Neural cell (in vitro differentiated cells): ENCODE results near the gene CHMP1A. TPM values are rescaled to one million over a fixed set of nuclear protein-coding genes. Genes with fewer than 3 reads are reported as not detected.

Experiments
- H2AFZ ChIP-seq: fragments of 200-600, 300-800 bp; sonication (generic), shearing (Covaris generic); 2 replicates; pipeline ENCODE4 v1.6.0; 2014; ENCODE audit warnings: low read depth, mild to moderate bottlenecking, antibody characterized with exemption, low read length, moderate library complexity
- H3F3A ChIP-seq: fragments of 200-600 bp; shearing (Covaris generic); 2 replicates; pipeline ENCODE4 v1.6.1; 2016; ENCODE audit warnings: mild to moderate bottlenecking, moderate library complexity, mixed read lengths, antibody characterized with exemption, low read length; ENCODE audit not compliant: insufficient read depth, poor library complexity, severe bottlenecking
- H3K27ac ChIP-seq: fragments of 200-600, 300-800 bp; sonication (generic), shearing (Covaris generic); 2 replicates; pipeline ENCODE4 v1.5.1; 2014; ENCODE audit warnings: mild to moderate bottlenecking, low read length, moderate library complexity
- H3K27me3 ChIP-seq: fragments of 300-800, 200-600 bp; sonication (generic), shearing (Covaris generic); 2 replicates; pipeline ENCODE4 v1.6.0; 2014; ENCODE audit warnings: mild to moderate bottlenecking, low read depth, low read length, moderate library complexity; ENCODE audit not compliant: insufficient read depth
- H3K36me3 ChIP-seq: fragments of 300-800, 200-600 bp; sonication (generic), shearing (Covaris generic); 2 replicates; pipeline ENCODE4 v1.5.1; 2014; ENCODE audit warnings: mild to moderate bottlenecking, antibody characterized with exemption, low read length, moderate library complexity; ENCODE audit not compliant: insufficient read depth
- H3K4me2 ChIP-seq: fragments of 300-800, 200-600 bp; sonication (generic), shearing (Covaris generic); 2 replicates; pipeline ENCODE4 v1.6.0; 2014; ENCODE audit warnings: mild to moderate bottlenecking, low read length
- H3K4me3 ChIP-seq: fragments of 300-800, 200-600 bp; sonication (generic), shearing (Covaris generic); 2 replicates; pipeline ENCODE4 v1.5.1; 2014; ENCODE audit warnings: mild to moderate bottlenecking, low read length, moderate library complexity
- H3K79me2 ChIP-seq: fragments of 200-600 bp; shearing (Covaris generic); replicated peaks from 2 replicates; pipeline ENCODE4 v1.6.0; 2014; ENCODE audit warnings: mild to moderate bottlenecking, low read length, moderate library complexity; ENCODE audit not compliant: insufficient read depth
- H3K9ac ChIP-seq: fragments of 300-800, 200-600 bp; sonication (generic), shearing (Covaris generic); 2 replicates; pipeline ENCODE4 v1.6.1; 2016; ENCODE audit warnings: mild to moderate bottlenecking, low read length, mixed read lengths
- H3K9me2 ChIP-seq: fragments of 200-600 bp; shearing (Covaris generic); 2 replicates; pipeline ENCODE4 v1.6.1; 2016; ENCODE audit warnings: mild to moderate bottlenecking, low read length, mixed read lengths; ENCODE audit not compliant: insufficient read depth
- H3K9me3 ChIP-seq: fragments of 200-600, 300-800 bp; sonication (generic), shearing (Covaris generic); 2 replicates; pipeline ENCODE4 v1.6.1; 2016; ENCODE audit warnings: mild to moderate bottlenecking, mixed run types, low read length, moderate library complexity, mixed read lengths
- H4K20me1 ChIP-seq: fragments of 200-600 bp; shearing (Covaris generic); 2 replicates; pipeline ENCODE4 v1.6.1; 2016; ENCODE audit warnings: mild to moderate bottlenecking, mixed run types; ENCODE audit not compliant: insufficient read depth
- EP300 ChIP-seq: fragments of 450-650 bp; conservative IDR thresholded peaks from 2 replicates; pipeline ENCODE4 v1.6.1; 2014; ENCODE audit warnings: antibody characterized with exemption, mild to moderate bottlenecking, moderate library complexity; ENCODE audit not compliant: poor library complexity, severe bottlenecking
- EZH2 ChIP-seq: fragments of 200-600, 300-800 bp; shearing (Covaris generic), sonication (generic); IDR thresholded peaks from 2 replicates; pipeline ENCODE4 v1.6.1; 2014; ENCODE audit warnings: antibody characterized with exemption, low read length, borderline replicate concordance, mild to moderate bottlenecking; ENCODE audit not compliant: insufficient read depth, poor library complexity, severe bottlenecking
- MXI1 ChIP-seq: fragments of 450-650 bp; conservative IDR thresholded peaks from 2 replicates; pipeline ENCODE4 v1.6.1; 2014; ENCODE audit warnings: antibody characterized with exemption, mild to moderate bottlenecking; ENCODE audit not compliant: poor library complexity, severe bottlenecking
- POLR2AphosphoS5 ChIP-seq: IDR thresholded peaks from 2 replicates; pipeline ENCODE4 v1.6.1; 2012
- RAD21 ChIP-seq: fragments of 450-650 bp; conservative IDR thresholded peaks from 2 replicates; pipeline ENCODE4 v1.6.1; 2014; ENCODE audit warnings: antibody characterized with exemption, mild to moderate bottlenecking, moderate library complexity
- SMC3 ChIP-seq: fragments of 450-650 bp; conservative IDR thresholded peaks from 2 replicates; pipeline ENCODE4 v1.6.1; 2014; ENCODE audit warnings: antibody characterized with exemption, mild to moderate bottlenecking, moderate library complexity; ENCODE audit not compliant: poor library complexity
- TAF1 ChIP-seq: IDR thresholded peaks from 2 replicates; pipeline ENCODE4 v1.6.1; 2012; ENCODE audit warnings: low read depth
- polyA plus RNA-seq: library from polyadenylated mRNA; depleted of rRNA; stranded (reverse); fragments of >200 nt; gene quantifications from 2 replicates; pipeline ENCODE4 v1.2.3, GENCODE V29; 2014
- TF ChIP-seq, protein P1 (sequence below): IDR thresholded peaks from 2 replicates; pipeline ENCODE4 v1.6.1; 2012; ENCODE audit warnings: borderline replicate concordance
- TF ChIP-seq, protein P2 (sequence below): fragments of 450-650 bp; IDR thresholded peaks from 2 replicates; pipeline ENCODE4 v1.5.1; 2014; ENCODE audit warnings: antibody characterized with exemption, mild to moderate bottlenecking, moderate library complexity; ENCODE audit not compliant: poor library complexity, severe bottlenecking

The CHMP1A gene
- polyA plus RNA-seq, 1 donor from 2014 or later = 113 TPM

DNA sequence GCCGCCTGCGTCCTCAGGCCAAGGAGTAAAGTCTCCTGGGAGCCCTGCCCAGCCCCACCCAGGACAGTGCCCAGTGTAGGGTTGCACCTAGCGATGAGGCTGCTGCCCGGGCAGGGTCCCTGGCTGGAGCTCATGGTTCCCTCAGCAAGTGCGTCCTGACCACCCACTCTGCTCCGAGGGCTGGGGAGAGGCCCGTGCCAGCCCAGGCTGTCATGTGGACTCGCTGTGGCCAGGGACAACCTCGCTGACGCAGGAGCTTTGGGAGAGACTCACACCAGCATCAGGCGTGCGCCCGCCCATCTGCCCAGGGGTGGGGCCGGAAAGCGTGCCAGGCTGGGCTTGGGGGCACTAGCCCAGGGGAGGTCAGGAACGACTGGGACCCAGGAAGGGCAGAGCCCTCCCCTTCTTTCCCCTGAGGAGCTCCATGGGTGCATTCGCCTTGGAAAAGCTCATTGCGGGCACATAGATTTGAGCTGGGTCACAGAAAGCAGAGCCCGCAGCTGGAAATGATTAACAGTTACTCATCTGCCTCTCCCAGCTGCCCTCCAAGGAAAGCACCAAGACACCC is 24.4 kb downstream of the CHMP1A start:
- H3K4me2 ChIP-seq = no peak overlapping the region
- no peaks in the 10 kb centered on the region for H3K79me2 ChIP-seq
- no peak overlapping the region for H3K27ac ChIP-seq
- H3K9me2 ChIP-seq = no peaks in the 10 kb centered on the region
- H3F3A ChIP-seq = no peaks in the 10 kb centered on the region
- H2AFZ ChIP-seq = no peak overlapping the region
- no peaks in the 10 kb centered on the region for H3K9me3 ChIP-seq
- TF ChIP-seq, protein P1, sequence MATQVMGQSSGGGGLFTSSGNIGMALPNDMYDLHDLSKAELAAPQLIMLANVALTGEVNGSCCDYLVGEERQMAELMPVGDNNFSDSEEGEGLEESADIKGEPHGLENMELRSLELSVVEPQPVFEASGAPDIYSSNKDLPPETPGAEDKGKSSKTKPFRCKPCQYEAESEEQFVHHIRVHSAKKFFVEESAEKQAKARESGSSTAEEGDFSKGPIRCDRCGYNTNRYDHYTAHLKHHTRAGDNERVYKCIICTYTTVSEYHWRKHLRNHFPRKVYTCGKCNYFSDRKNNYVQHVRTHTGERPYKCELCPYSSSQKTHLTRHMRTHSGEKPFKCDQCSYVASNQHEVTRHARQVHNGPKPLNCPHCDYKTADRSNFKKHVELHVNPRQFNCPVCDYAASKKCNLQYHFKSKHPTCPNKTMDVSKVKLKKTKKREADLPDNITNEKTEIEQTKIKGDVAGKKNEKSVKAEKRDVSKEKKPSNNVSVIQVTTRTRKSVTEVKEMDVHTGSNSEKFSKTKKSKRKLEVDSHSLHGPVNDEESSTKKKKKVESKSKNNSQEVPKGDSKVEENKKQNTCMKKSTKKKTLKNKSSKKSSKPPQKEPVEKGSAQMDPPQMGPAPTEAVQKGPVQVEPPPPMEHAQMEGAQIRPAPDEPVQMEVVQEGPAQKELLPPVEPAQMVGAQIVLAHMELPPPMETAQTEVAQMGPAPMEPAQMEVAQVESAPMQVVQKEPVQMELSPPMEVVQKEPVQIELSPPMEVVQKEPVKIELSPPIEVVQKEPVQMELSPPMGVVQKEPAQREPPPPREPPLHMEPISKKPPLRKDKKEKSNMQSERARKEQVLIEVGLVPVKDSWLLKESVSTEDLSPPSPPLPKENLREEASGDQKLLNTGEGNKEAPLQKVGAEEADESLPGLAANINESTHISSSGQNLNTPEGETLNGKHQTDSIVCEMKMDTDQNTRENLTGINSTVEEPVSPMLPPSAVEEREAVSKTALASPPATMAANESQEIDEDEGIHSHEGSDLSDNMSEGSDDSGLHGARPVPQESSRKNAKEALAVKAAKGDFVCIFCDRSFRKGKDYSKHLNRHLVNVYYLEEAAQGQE = no peak
- TF ChIP-seq EP300 (no peak), EZH2 (no peak), SMC3 (no peak), TAF1 (no peak), RAD21 (no peak), POLR2AphosphoS5 (no peak), MXI1 (no peak)
- TF ChIP-seq, protein P2, sequence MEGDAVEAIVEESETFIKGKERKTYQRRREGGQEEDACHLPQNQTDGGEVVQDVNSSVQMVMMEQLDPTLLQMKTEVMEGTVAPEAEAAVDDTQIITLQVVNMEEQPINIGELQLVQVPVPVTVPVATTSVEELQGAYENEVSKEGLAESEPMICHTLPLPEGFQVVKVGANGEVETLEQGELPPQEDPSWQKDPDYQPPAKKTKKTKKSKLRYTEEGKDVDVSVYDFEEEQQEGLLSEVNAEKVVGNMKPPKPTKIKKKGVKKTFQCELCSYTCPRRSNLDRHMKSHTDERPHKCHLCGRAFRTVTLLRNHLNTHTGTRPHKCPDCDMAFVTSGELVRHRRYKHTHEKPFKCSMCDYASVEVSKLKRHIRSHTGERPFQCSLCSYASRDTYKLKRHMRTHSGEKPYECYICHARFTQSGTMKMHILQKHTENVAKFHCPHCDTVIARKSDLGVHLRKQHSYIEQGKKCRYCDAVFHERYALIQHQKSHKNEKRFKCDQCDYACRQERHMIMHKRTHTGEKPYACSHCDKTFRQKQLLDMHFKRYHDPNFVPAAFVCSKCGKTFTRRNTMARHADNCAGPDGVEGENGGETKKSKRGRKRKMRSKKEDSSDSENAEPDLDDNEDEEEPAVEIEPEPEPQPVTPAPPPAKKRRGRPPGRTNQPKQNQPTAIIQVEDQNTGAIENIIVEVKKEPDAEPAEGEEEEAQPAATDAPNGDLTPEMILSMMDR = no peak
- no peak overlapping the region for H3K4me3 ChIP-seq
- no peak overlapping the region for H3K9ac ChIP-seq
- H4K20me1 ChIP-seq = no peaks in the 10 kb centered on the region
- no peaks in the 10 kb centered on the region for H3K36me3 ChIP-seq
- peaks cover 4% of the 10 kb centered on the region for H3K27me3 ChIP-seq

DNA sequence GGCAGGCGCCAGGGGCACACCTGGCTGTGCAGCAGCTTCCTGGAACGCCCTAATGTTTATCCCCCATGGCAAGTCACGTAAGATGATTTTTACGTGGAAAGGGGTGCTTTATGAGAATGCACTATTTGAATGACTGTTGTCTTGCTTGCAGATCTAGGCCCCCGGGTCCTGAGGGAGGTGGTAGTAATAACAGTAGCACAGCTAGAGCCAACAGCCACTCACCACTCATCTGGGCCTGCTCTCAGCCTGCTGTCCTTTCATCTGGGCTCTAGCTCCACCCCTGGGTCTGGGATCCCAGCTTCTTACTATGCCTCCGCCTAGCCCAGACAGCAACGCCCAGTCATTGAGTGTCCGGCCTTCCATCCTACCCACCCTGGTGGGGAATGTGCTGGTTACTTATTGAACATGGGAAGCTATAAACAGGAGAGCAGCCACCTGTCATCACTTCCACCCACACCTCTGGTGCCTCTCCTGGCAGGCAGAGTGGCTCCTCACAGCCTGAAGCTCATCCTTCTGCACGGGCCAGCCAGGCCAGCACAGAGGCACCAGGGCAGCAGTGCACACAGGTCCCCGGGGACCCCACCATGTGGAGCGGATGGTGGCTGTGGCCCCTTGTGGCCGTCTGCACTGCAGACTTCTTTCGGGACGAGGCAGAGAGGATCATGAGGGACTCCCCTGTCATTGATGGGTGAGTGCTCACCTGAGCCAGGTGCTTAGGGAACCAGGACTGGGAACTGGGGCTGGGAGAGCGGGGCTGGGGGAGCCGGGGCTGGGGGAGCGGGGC is 27.5 kb downstream of the CHMP1A start:
- H3F3A ChIP-seq = no peaks in the 10 kb centered on the region
- H3K9me2 ChIP-seq = no peaks in the 10 kb centered on the region
- H3K27me3 ChIP-seq = peaks cover 4% of the 10 kb centered on the region
- no peak overlapping the region for H3K9ac ChIP-seq
- H2AFZ ChIP-seq = no peak overlapping the region
- H3K79me2 ChIP-seq = no peaks in the 10 kb centered on the region
- no peaks in the 10 kb centered on the region for H3K36me3 ChIP-seq
- H3K27ac ChIP-seq = no peak overlapping the region
- no peak overlapping the region for H3K4me3 ChIP-seq
- no peaks in the 10 kb centered on the region for H4K20me1 ChIP-seq
- H3K4me2 ChIP-seq = no peak overlapping the region
- no peak for TF ChIP-seq EP300
- no peak for TF ChIP-seq MXI1
- TF ChIP-seq, protein P1 = no peak
- no peak for TF ChIP-seq POLR2AphosphoS5
- TF ChIP-seq EZH2 = no peak
- no peak for TF ChIP-seq RAD21
- TF ChIP-seq, protein P2 = no peak
- TF ChIP-seq TAF1 = no peak
- no peak for TF ChIP-seq SMC3
- no peaks in the 10 kb centered on the region for H3K9me3 ChIP-seq
